Measurements from ENCODE around the gene STXBP6.

Gene STXBP6

GRCh38 chr14:24880689-24881088 is 169.3 kb downstream of the STXBP6 start:
- no peak for DNase-seq

GRCh38 chr14:24879661-24880386 is 170.1 kb downstream of the STXBP6 start:
- no peak for DNase-seq

GRCh38 chr14:24876996-24877395 is 173.0 kb downstream of the STXBP6 start:
- no peak for DNase-seq

GRCh38 chr14:24875991-24876878 is 173.7 kb downstream of the STXBP6 start:
- DNase-seq, result no peak

GRCh38 chr14:24875203-24875838 is 174.6 kb downstream of the STXBP6 start:
- DNase-seq, result no peak

- no peak for DNase-seq
Measured at GRCh38 chr14:24874514-24875202, 175.3 kb downstream of the STXBP6 start.

GRCh38 chr14:24873551-24873950 is 176.4 kb downstream of the STXBP6 start:
- DNase-seq, result no peak

GRCh38 chr14:24870949-24871701 is 178.8 kb downstream of the STXBP6 start:
- DNase-seq, result no peak

GRCh38 chr14:24868389-24868788 is 181.6 kb downstream of the STXBP6 start:
- DNase-seq, result no peak

GRCh38 chr14:24866067-24866639 is 183.8 kb downstream of the STXBP6 start:
- DNase-seq, result no peak

- DNase-seq, result no peak
Measured at GRCh38 chr14:24863968-24864684, 185.8 kb downstream of the STXBP6 start.

- no peak for DNase-seq
Measured at GRCh38 chr14:24861083-24861630, 188.8 kb downstream of the STXBP6 start.

- DNase-seq, result no peak
Measured at GRCh38 chr14:24859559-24859958, 190.4 kb downstream of the STXBP6 start.

GRCh38 chr14:24858684-24859083 is 191.3 kb downstream of the STXBP6 start:
- no peak for DNase-seq

GRCh38 chr14:24858052-24858451 is 191.9 kb downstream of the STXBP6 start:
- no peak for DNase-seq

- DNase-seq, result no peak
Measured at GRCh38 chr14:24857277-24857676, 192.7 kb downstream of the STXBP6 start.

GRCh38 chr14:24853446-24853845 is 196.5 kb downstream of the STXBP6 start:
- DNase-seq, result no peak

- no peak for DNase-seq
Measured at GRCh38 chr14:24852312-24853060, 197.5 kb downstream of the STXBP6 start.

GRCh38 chr14:24851837-24852236 is 198.1 kb downstream of the STXBP6 start:
- DNase-seq, result no peak

- DNase-seq, result no peak
Measured at GRCh38 chr14:24851406-24851805, 198.5 kb downstream of the STXBP6 start.

Measured in left hindlimb (tissue), 1 donor.